ENCODE measurements around the gene ANKRD45.
"Not testable (repeated sequence)": the region's sequence is repeated elsewhere in the genome, so short reads cannot be mapped to it uniquely, and the experiment has no call there.

The ANKRD45 gene

DNA sequence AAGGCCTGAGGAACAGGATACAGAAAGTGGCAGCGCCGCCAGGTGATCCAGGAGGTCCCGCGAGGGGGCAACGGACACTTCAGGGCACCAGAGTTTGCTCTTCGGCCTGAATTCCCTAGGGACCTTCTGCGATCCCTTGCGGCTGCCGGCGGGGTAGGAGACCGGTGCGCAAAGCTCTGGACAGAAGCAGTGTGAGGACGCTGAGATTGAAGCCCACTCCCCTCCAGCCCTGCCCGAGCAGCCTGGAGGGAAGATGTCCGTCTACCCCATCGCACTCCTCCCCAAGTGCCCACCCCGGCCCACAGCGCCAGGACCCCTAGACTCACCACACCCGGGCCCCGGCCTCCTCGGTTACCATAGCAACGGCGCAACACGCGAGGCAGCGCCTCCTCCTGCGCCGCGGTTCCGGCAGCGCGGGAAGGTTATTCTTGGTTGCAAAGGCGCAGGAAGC is at the start of gene ANKRD45:
Gene ANKRD45 (minus strand): TSS at position 361 of the 451 bp plus-strand sequence. CDS start 10,433 bp downstream, outside the sequence.
- no peak for DNase-seq (ENCODE audit: extremely low read depth in 1 of 2, low read depth in 1 of 2)

- DNase-seq (ENCODE audit: extremely low read depth in 1 of 2, low read depth in 1 of 2), result no peak
Measured at GRCh38 chr1:173717238-173717637, 47.6 kb upstream of the ANKRD45 start.

- no peak for DNase-seq (ENCODE audit: extremely low read depth in 1 of 2, low read depth in 1 of 2)
Measured at GRCh38 chr1:173715538-173715844, 45.8 kb upstream of the ANKRD45 start.

GRCh38 chr1:173714759-173715537 is 45.3 kb upstream of the ANKRD45 start, which contains the start of gene KLHL20:
Gene KLHL20, plus strand, starts transcription at chr1:173714981. Its CDS starts 1,063 bp downstream, at chr1:173716044.
- DNase-seq (ENCODE audit: extremely low read depth in 1 of 2, low read depth in 1 of 2), result peak; percentile 58 to 61

DNA sequence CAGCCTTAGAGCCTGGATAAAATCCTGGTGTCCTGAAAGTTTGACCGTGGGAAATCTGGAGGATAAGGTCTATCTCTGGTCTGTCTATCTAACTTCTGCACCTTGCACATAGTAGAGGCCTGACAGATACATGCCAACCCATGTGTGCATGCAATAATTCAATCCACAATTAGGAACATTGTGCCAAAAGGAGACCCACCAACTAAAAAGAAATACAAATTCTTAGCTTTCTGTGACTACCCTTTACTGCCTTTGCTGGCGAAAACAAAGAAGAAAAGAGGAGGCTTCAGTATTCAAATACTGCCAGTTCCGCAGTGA is 44.7 kb upstream of the ANKRD45 start:
- DNase-seq (ENCODE audit: extremely low read depth in 1 of 2, low read depth in 1 of 2), result no peak

DNA sequence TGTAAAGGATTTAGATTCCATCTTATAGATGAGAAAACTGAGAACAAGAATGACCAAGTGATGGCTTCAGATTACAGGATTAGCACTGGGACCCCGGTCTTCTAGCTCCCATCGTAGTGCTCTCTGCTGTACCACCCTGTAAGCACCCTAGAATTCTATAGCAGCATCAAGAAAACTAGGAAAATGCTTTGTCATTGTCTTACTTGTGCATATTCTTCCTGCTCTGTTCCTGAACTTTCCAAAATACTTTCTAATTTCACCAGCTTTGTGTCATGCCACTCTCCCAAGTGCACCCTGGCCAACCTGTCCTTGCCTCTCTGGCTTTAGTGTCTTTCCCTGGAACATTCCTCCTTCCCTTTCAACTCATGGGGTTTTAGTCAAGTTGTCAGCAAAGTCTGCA is 39.1 kb upstream of the ANKRD45 start:
- DNase-seq (ENCODE audit: extremely low read depth in 1 of 2, low read depth in 1 of 2), result no peak

DNA sequence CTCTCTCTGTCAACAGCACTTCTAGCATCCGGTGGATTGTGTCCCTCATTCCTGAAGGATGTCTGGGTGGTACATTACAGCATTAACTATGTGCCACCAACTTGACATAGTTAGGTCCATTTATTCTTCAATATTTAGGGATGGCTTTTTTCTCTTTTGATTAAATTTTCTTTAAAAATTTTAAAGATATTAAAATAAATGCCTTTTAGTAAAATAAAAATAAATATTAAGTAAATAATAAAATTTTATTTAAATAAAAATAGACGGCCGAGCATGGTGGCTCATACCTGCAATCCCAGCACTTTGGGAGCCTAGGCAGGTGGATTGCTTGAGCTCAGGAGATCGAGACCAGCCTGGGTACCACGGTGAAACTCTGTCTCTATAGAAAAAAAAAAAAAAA is 35.5 kb upstream of the ANKRD45 start:
- DNase-seq (ENCODE audit: extremely low read depth in 1 of 2, low read depth in 1 of 2), result no peak

- no peak for DNase-seq (ENCODE audit: extremely low read depth in 1 of 2, low read depth in 1 of 2)
Measured at GRCh38 chr1:173702736-173703135, 33.1 kb upstream of the ANKRD45 start.

GRCh38 chr1:173701299-173701698 is 31.6 kb upstream of the ANKRD45 start:
- DNase-seq (ENCODE audit: extremely low read depth in 1 of 2, low read depth in 1 of 2), result not testable (repeated sequence)

GRCh38 chr1:173693238-173693637 is 23.6 kb upstream of the ANKRD45 start:
- no peak for DNase-seq (ENCODE audit: extremely low read depth in 1 of 2, low read depth in 1 of 2)

- DNase-seq (ENCODE audit: extremely low read depth in 1 of 2, low read depth in 1 of 2), result no peak
Measured at GRCh38 chr1:173688300-173688699, 18.6 kb upstream of the ANKRD45 start.

DNA sequence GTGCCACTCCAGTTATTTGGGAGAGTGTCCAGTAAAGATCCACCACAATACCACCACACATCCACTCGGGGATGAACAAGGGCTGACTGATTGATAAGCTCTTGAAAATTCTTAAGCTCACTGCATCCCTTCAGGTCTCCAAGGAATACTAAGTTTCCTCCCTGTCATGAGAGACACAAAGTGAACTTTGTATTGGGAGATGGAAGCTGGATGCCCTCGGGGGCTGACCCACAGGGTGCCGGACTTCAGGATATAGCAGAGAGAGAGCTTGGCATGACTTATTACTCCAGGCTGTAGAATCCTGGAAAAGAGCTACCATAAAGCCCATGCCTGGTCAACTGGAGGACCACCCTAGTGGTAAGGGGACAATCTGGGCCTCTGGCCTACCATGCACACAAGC is 15.5 kb upstream of the ANKRD45 start:
- not testable (repeated sequence) for DNase-seq (ENCODE audit: extremely low read depth in 1 of 2, low read depth in 1 of 2)

DNA sequence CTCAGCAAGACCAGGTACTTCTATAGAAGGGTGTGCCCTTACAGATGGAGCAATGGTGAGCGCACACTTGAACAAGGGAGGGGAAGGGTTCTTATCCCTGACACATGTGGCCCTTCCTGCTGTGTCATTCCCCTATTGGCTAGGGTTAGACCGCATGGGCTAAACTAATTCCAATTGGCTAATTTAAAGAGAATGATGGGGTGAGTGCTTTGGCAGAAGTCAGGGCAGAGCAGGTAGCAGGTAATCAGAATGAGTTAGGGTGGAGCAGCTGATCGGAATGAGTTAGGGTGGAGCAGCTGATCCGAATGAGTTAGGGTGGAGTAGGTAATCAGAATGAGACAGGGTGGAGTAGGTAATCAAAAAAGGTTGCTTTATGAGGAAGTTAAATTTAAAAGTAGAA is 14.2 kb upstream of the ANKRD45 start:
- not testable (repeated sequence) for DNase-seq (ENCODE audit: extremely low read depth in 1 of 2, low read depth in 1 of 2)

DNA sequence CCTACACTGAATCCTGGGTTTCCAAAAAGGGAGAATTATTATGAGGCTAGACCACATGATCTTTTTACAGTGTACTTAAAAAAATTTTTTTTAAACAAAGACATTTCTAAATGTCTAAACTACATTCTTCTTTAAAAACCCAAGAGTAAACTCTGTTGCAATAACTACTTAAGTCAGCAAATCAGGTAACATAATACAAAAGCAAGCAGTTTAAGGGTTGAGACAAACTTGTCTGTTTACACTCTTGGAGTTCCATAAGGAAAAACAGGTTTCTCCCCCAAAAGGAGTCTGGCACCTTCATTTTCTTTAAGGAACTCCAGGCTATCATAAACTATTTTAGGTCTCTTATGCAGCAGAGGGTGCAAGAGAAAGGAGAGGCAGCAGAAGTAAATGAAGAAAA is 12.5 kb upstream of the ANKRD45 start:
- no peak for DNase-seq (ENCODE audit: extremely low read depth in 1 of 2, low read depth in 1 of 2)

GRCh38 chr1:173680152-173680551 is 10.5 kb upstream of the ANKRD45 start:
- not testable (repeated sequence) for DNase-seq (ENCODE audit: extremely low read depth in 1 of 2, low read depth in 1 of 2)

DNA sequence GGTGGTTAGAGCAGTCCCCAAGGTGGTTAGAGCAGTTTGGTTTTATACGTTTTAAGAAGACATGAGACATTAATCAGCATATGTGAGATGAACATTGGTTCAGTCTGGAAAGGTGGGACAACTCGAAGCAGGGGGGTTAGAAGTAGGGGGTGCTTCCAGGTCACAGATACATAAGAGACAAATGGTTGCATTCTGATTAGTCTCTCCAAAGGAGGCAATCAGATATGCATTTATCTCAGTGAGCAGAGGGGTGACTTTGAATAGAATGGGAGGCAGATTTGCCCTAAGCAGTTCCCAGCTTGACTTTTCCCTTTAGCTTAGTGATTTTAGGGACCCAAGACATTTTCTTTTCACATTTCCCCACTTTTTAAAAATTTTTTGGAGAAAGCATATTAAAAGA is 4.8 kb upstream of the ANKRD45 start:
- not testable (repeated sequence) for DNase-seq (ENCODE audit: extremely low read depth in 1 of 2, low read depth in 1 of 2)

- DNase-seq (ENCODE audit: extremely low read depth in 1 of 2, low read depth in 1 of 2), result no peak
Measured at GRCh38 chr1:173666646-173667045, 3.0 kb downstream of the ANKRD45 start.

GRCh38 chr1:173663159-173663558 is 6.5 kb downstream of the ANKRD45 start:
- no peak for DNase-seq (ENCODE audit: extremely low read depth in 1 of 2, low read depth in 1 of 2)

GRCh38 chr1:173661763-173662162 is 7.9 kb downstream of the ANKRD45 start:
- DNase-seq (ENCODE audit: extremely low read depth in 1 of 2, low read depth in 1 of 2), result no peak

- no peak for DNase-seq (ENCODE audit: extremely low read depth in 1 of 2, low read depth in 1 of 2)
Measured at GRCh38 chr1:173661271-173661670, 8.4 kb downstream of the ANKRD45 start.

DNA sequence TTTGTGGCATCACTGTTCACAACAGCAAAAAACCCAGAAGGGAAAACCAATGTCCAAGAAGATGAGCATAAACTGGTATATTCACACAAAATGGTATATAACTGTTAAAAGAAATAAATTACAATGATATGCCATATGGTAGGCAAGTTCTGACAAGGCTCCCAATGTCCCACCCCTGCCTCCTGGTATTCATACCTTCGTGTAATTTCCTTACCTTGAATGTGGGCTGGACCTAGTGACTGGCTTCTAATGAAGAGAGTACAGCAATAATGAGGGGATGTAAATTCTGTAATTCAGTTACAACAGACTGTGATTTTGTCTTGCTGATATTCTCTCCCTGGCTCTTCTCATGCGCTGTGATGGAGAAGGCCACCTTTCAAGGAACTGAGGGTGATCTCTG is 9.3 kb downstream of the ANKRD45 start:
- no peak for DNase-seq (ENCODE audit: extremely low read depth in 1 of 2, low read depth in 1 of 2)

DNA sequence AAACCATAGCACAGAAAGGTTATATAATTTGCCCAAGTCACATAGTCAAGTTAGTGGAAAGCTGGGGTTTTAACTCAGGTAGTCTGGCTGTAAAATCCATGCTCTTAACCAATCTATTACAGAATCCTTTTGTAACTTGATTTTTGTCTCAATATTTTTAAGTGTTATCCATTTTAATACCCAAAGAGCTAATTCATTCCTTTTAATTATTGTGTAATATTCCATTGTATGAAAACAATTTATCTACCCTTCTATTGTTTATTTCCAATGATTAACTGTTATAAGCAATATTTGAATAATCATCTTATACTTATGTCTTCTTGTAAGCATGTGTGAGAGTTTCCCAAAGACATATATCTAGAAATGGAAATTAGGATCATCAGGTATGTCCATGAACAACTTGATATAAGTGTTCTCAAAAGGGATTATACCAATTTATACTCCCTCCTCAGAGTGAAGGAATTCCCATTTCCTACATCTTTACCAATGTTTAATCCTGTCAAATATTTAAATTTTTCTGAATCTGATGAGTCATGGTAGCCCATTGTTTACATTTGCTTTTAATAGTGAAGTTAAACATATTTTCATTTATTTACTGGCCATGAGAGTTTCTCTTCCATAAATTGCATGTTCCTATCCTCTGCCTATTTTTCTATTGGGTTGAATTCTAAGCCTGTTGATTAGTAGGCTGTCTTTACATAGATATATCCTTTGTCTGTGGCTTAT is 20.6 kb downstream of the ANKRD45 start:
- no peak for DNase-seq (ENCODE audit: extremely low read depth in 1 of 2, low read depth in 1 of 2)
